Inflammatory macrophage treated with lipopolysaccharide for 4 hours (primary cell): Measurements from ENCODE around the gene PIK3AP1.
A peak's percentile ranks its signal among the peaks of the same experiment; 100 is the strongest.
"Not testable (repeated sequence)": the region's sequence is repeated elsewhere in the genome, so short reads cannot be mapped to it uniquely, and the experiment has no call there.

Experiments
- DNase-seq: peaks from one replicate; pipeline ENCODE4 v3.0.0-alpha.2; 2020

PIK3AP1 gene

GRCh38 chr10:96724621-96725020 is 4.3 kb upstream of the PIK3AP1 start:
- DNase-seq, result no peak

- no peak for DNase-seq
These were observed 876 bp upstream of the PIK3AP1 start for GRCh38 chr10:96721207-96721572.

GRCh38 chr10:96719850-96720421 is 378 bp downstream of the PIK3AP1 start:
- peak; percentile 90 for DNase-seq

- DNase-seq, result no peak
These were observed 1.1 kb downstream of the PIK3AP1 start for GRCh38 chr10:96719200-96719599.

- peak; percentile 73 for DNase-seq
These were observed 1.9 kb downstream of the PIK3AP1 start for GRCh38 chr10:96718304-96718990.

GRCh38 chr10:96716390-96716789 is 3.9 kb downstream of the PIK3AP1 start:
- peak; percentile 97 for DNase-seq

- no peak for DNase-seq
These were observed 5.5 kb downstream of the PIK3AP1 start for GRCh38 chr10:96714746-96715255.

GRCh38 chr10:96714031-96714590 is 6.2 kb downstream of the PIK3AP1 start:
- peak; percentile 85 for DNase-seq

GRCh38 chr10:96712662-96713271 is 7.5 kb downstream of the PIK3AP1 start:
- peak; percentile 62 for DNase-seq

GRCh38 chr10:96711048-96711728 is 9.1 kb downstream of the PIK3AP1 start:
- DNase-seq, result no peak

GRCh38 chr10:96709525-96709924 is 10.8 kb downstream of the PIK3AP1 start:
- DNase-seq, result no peak

- DNase-seq, result no peak
These were observed 11.3 kb downstream of the PIK3AP1 start for GRCh38 chr10:96708996-96709395.

GRCh38 chr10:96708456-96708855 is 11.9 kb downstream of the PIK3AP1 start:
- peak; percentile 97 for DNase-seq

- DNase-seq, result peak; percentile 72
These were observed 13.9 kb downstream of the PIK3AP1 start for GRCh38 chr10:96706331-96706853.

GRCh38 chr10:96705134-96705533 is 15.2 kb downstream of the PIK3AP1 start:
- DNase-seq, result no peak

GRCh38 chr10:96704563-96704962 is 15.8 kb downstream of the PIK3AP1 start:
- no peak for DNase-seq

- DNase-seq, result no peak
These were observed 17.0 kb downstream of the PIK3AP1 start for GRCh38 chr10:96703358-96703757.

- DNase-seq, result no peak
These were observed 19.0 kb downstream of the PIK3AP1 start for GRCh38 chr10:96701265-96701664.

- peak; percentile 91 for DNase-seq
These were observed 19.8 kb downstream of the PIK3AP1 start for GRCh38 chr10:96700374-96701099.

- DNase-seq, result no peak
These were observed 20.7 kb downstream of the PIK3AP1 start for GRCh38 chr10:96699613-96700012.

GRCh38 chr10:96698305-96698704 is 22.0 kb downstream of the PIK3AP1 start:
- not testable (repeated sequence) for DNase-seq

GRCh38 chr10:96697438-96697837 is 22.9 kb downstream of the PIK3AP1 start:
- DNase-seq, result no peak
